NCI-H146 treated with DMSO at 0.1 percent for 48 hours (cell line): ENCODE data around the gene ZNF385B.
"Not testable (repeated sequence)": the region's sequence is repeated elsewhere in the genome, so short reads cannot be mapped to it uniquely, and the experiment has no call there.

Source experiments
- DNase-seq: peaks from one replicate; lab custom pipeline; 2025; ENCODE audit not compliant: unreplicated experiment; lab: John Stamatoyannopoulos, UW

Gene ZNF385B

DNA sequence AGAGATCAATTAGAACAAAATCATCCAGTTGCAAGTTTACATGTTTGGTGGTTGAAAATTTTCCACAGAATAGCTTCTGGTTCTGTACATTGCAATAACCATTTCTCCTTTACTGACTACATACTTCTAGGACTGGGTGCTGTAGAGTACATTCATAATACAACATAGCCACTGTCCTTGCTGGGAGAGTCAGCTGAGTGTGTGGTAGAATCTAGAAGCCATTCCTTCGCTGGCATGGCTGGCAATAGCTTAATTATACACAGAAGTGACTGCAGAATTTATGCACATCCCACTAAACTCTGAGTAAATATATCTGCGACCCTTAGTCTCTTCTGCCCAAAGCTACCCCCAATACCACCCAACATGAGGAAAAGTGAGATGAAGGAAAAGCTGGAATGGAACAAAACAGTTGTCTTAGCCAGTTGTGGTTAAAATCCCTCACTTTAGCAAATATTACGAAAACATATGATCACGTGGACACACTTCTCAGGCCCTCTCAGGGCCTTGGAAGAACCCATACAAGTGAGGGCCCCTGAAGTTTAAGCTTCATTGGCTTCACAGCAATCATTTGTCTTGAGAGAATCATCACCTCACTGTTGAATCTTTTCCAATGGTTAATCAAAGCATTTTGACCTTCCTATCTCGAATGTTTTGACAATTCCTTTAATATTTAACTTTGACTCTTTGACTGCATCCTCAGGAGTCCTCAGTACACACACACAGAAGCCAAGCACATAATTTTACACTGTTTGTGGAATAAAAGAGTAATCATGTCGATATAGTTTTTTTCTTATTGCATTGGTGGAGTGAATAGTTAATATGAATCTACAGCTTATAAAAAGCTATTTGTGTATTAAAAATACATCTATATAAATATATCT is 225.1 kb downstream of the ZNF385B start:
- DNase-seq, result no peak

DNA sequence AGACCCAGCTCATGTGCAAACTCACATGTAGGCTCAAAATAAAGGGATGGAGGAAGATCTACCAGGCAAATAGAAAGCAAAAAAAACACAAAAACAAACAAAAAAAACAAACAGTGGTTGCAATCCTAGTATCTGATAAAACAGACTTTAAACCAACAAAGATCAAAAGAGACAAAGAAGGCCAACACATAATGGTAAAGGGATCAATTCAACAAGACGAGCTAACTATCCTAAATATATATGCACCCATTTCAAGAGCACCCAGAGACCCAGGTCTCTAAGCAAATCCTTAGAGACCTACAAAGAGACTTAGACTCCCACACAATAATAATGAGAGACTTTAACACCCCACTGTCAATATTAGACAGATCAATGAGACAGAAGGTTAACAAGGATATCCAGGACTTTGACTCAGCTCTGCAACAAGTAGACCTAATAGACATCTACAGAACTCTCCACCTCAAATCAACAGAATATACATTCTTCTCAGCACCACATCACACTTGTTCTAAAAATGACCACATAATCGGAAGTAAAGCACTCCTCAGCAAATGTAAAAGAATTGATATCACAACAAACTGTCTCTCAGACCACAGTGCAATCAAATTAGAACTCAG is 229.5 kb downstream of the ZNF385B start:
- not testable (repeated sequence) for DNase-seq

DNA sequence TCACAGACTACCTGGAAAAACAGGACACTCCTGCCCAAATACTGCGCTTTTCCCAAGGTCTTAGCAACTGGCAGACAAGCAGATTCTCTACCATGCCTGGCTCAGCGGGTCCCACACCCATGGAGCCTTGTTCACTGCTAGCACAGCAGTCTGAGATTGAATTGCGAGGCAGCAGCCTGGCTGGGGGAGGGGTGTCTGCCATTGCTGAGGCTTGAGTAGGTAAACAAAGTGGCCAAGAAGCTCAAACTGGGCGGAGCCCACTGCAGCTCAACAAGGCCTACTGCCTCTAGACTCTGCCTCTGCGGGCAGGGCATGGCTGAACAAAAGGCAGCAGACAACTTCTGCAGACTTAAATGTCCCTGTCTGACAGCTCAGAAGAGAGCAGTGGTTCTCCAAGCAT is 231.6 kb downstream of the ZNF385B start:
- not testable (repeated sequence) for DNase-seq

DNA sequence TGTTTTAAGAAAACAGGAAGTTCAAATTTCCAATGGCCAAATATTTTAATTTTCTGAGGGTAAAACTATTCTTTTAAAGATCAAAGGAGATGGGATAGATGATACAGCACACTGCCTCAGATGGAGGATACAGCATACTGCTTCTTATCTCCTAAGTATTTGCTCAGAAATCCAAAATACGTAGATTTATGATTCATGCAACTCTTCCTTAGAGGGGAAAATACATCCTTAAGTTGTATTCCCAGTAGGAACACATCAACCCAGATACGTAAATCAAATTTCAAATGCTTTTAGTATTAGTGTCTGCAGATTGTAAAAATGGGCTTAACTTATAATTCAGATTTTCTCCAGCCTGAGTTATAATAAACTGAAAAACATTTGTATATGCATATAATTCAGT is 235.2 kb downstream of the ZNF385B start:
- no peak for DNase-seq

DNA sequence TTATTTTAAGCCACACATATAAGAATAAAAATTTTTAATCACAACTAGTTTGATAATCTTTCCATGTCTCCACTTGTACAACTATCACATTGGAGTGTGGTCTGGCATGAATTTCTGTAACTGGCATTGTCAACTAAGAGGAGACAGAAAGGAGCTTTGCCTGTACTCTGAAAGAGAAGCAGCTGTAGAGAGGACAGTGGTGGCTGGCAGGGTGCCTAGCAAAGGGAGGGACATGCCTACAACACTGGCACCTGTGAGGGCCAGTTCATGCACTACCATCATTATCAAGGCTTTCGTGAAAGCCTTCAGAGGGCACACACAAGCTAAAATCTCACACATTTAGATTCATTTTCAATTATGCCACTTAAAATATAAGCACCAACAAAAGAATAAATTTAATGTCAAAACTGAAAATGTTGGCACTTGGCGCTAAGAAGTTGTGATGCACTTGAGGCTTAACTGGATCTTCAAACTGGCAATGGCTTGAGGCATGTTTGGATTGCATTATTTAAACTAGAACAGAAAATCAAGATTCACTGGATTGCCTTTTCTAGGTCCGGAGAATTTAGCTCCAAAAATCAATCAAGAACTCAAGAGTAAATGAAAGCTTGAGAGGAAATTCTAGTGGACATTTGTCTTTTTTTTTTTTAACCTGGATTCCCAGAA is 238.6 kb downstream of the ZNF385B start:
- no peak for DNase-seq

DNA sequence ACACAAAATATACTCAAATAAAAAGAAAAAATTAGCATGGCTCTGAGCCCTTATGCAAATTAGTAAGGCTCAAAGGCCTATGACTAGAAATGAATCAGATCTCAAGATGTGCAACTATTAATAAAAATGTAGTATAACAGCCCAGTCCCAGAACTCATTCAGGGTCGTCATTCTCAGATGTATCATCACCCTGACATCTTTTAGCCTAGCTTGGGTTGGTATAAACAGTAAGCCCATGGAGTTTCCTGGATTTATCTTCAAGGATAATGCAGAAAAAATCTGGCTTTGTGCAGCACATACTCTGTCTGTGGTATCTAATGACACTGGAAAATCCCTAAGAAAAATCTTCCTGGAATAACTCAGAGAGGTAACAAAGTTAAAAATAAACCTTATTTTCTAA is 239.3 kb downstream of the ZNF385B start:
- DNase-seq, result no peak

DNA sequence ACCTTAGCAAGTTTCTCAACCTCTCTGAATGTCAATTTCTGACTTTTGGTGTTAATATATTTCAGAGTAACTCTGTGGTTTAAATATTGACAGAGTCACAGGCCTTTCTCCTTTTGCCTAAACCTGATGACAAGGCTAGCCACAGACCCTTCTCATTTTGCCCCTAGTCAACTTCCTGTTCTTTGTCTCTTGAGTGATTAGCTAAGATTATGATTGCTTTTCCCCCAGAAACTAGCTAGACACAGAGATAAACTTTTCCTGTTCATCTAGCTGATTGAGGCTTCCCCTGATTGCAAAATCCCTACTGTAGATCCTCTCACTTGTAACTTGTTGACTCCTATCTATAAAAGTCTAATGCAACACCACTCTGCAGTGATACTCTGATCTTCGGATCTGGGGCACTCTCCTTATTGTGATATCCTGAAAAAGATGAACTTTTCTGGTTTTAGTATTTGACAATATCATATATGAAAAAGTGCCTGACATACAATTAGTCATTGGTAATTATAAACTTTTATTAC is 241.4 kb downstream of the ZNF385B start:
- DNase-seq, result no peak

DNA sequence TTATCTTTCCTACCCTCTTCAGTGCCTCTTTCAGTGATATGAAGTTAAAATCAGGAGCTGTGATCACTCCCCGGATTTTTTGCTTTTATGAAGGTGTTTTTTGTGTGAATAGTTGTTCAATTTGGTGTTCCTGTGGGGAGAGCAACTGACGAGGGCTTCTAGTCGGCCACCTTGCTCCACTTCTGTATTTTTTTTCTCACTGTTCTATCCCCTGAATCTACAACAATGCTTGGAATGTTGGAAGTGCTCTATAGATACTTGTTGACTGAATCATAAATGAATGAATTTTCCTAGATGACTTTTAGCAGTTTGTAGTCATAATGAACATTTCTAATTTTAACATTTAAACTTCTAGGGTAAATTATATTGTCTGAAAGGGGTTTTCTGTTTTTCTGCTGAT is 247.3 kb downstream of the ZNF385B start:
- no peak for DNase-seq

DNA sequence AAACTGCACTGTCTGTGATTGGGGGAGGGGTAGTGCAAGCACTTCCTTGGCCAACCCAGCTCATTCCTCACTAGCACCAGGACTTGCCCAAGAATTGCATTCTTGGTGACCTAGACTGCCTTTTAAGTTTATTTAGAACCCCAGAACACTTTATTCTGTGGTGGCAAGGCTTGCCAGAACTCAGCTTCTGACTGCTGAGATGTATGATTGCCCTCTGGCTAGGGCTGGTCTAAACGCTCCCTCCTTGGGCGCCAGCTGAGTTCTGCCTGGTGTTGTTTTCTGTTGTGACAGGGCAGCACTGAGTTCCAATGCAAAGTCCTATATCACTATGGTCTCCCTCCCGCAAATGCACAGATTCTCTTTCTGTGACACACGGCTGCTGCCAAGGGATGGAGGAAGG is 247.7 kb downstream of the ZNF385B start:
- no peak for DNase-seq

DNA sequence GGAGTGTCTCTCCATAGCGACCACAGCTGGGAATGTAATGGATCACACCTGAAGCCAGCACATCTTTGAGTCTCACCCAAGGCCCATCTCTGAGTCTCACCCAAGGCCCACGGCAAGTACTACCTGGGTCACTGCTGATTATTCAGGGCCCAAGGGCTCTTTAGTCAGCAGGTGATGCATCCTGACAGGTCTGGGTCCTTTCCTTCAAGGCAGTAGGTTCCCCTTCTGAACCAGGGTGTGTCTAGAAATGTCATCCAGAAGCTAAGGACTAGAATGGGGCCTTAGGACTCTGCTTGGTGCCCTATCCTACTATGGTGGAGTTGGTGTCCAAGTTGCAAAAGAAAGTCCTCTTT is 248.1 kb downstream of the ZNF385B start:
- no peak for DNase-seq

DNA sequence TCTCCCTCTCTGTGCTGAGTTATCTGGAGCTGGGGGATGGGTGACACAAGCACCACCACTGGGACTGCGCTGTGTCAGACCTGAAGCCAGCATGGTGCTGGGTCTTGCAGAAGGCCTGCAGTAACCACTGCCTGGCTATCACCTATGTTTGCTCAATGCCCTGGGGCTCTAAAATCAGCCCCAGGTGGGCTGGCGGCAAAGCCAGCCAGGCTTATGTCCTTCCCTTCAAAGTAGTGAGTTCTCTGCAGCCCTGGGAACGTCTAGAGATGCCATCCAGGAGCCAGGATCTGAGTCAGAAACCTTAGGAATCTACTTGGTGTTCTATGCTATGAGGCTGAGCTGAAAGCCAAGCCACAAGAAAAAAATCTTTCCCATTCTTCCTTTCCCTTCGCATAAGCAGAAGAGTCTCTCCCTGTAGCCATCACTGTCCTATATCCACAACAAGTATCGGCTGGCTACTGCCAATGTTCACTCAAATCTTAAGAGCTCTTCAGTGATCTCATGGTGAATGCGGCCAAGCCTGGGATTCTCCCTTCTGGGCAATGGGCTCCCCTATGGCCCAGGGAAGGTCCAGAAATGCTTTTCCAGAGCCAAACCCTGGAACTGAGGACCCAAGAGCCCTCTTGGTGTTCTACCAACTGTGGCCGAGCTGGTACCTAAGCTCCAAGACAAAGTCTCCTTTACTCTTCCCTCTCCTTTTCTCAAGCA is 248.7 kb downstream of the ZNF385B start:
- DNase-seq, result no peak

DNA sequence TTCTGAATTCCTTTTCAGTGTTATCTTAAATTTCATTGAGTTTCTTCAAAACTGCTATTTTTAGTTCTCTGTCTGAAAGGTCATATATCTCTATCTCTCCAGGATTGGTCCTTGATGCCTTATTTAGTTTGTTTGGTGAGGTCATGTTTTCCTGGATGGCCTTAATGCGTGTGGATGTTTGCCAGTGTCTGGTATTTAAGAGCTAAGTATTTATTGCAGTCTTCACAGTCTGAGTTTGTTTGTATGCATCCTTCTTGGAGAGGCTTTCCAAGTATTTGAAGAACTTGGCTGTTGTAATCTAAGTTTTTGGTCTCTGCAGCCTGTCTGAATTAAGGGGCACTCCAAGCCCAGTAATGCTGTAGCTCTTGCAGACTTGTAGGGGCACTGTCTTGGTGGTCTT is 249.3 kb downstream of the ZNF385B start:
- no peak for DNase-seq

DNA sequence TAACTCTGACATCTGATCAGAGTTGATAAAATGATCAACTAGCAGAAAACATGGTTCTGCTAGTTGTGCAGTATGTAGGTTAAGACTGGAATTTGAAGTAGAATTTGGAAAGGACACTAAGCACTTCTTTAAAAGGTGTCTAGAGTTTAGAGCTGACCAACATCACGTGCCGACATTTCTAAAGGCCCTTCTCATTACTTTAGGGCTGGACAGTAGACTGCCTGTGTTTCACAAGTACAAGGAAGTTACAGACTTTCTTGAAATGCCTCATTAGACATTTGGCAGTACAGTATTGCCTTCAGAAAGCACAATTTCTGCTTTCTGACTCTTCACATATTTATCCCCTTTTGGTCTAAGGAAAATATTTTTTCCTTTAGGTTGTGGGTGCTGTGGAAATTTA is 255.3 kb downstream of the ZNF385B start:
- no peak for DNase-seq

DNA sequence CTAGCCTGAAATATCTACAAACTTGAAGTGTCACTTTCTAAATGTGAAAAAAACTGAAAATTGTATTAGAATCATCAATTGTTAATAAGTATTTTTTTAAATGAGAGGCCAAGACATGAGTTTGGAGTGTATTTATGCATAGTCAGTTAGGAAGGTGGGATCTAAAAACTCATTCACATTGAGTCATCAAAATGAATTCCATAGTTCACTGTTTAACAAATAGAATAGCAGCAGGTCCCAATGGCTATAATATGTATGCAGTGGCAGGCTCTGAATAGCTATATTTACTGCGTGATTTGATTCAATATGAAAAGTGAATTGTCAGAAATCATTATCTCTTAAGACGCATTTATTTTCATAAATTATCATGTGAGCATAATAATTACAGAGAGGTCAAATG is 256.1 kb downstream of the ZNF385B start:
- no peak for DNase-seq

DNA sequence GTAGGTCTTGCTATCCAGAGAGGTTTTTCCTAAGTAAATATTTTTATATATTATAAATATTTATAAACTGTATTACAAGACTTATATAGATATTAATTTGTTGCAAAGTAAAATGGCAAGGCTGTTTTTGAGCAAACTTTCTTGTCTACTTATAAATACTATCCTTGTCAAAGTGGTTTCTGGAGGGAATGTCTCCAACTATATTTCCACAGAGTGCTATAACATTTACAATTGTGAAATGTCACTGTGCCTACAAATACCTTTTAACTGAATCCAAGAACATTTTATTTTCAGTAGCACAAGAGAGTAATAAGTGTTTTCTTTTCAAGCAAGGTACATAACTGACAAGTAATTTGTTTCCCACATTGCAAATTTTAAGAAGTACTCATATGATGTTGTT is 256.8 kb downstream of the ZNF385B start:
- DNase-seq, result no peak

DNA sequence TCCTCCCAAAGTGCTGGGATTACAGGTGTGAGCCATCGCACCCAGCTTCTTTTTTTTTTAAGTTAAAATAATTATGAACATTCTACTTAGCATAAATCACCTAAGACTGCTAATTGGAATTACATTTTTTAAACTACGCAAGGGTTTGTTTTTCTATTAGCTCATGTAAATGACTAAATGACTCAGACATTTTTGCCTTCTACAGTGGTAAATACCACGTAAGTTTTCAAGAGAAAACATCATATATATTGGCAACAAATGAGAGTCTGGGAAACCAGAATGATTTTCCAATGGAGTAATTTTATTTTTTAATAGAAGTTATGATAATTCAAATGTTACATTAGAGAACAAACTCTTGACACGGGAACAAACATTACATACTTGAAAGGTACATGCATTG is 259.0 kb downstream of the ZNF385B start:
- DNase-seq, result no peak

DNA sequence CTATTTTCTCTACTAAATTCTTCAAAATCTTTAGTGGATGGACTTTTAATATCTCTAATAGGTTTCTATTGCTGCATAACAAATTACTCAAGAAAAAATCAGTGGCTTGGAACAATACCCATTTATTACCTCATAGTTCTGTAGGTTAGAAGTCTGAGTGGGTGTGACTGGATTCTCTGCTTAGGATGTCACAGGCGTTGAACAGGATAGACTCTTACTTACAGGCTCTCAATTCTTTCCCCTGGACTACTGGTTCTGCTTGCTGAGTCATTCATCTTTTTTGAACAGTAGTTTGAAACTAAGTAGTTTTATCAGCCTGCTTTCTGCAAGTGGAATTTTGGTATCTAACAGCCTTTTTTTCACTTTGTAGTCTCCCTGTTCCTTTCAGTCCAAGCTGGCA is 265.4 kb downstream of the ZNF385B start:
- DNase-seq, result no peak

DNA sequence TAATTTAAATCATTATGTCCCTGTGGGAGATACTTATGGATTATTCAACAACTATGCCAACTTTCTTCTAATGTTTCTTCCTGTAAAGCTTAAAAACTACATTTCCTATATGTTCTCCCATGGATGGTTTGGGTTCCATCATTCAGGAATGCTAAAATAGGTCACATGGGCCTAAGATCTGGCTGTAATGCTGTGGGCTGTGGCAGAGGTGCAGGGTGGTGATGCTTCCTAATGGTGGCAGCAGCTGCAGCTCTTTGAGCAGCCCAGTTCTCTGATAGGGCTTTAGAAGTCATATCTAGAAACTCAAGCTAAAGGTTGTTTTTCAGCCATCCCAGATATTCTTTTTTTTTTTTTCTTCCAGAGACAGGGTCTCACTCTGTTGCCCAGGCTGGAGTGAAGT is 266.1 kb downstream of the ZNF385B start:
- DNase-seq, result no peak

DNA sequence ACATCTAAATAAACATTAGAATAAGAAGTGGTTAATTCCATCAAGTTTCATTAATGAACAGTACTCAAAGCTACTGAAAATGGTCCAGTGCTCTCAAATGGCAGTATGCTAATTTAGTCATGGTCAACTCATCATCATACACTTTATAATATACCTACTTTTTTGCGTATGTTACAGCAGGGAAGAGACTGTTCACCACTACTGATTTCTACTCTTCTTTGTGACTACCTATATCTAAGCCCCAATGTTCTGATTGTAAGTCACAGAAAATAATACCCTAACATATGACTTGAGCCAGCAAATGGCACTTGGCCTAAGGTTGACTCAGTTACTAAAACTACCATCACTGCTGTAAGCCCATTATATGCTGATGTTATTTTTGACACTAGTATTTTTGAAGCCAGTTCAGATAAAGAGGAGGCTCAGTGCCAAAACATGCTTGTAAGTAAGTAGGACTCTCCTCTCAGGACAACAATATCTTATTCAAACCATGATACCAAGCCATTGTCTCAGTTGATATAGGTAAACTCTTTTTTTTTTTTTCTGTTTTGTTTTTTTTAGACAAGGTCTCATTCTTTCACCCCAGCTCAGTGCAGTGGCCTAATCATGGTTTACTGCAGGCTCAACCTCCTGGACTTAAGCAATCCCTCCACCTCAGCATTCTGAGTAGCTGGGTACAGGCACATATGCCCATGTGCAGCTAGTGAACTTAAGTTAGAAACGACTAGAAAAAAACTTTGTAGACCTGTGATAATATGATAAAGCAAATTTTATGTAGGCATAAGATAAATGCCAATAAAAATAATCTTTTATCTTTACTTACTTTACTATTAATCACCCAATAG is 266.9 kb downstream of the ZNF385B start:
- no peak for DNase-seq

DNA sequence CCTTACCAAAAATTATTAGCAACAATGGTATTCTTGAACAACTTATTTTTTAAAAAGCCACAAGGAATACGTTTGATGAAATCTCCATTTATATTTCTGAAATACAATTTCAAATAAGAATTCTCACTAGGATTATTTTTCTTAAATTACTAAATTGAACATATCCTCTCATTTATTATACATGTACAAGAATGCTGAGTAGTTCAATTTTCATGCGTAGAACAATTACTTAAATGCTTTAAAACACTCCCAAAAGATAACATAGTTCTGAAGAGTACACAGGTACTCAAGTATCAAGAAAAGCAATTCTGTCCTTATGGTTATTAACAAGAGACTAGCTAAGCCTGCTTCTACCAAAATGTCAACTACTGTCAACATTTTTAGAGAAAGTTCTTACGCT is 268.1 kb downstream of the ZNF385B start:
- no peak for DNase-seq
